HG03103 (cell line): ENCODE results near the gene KRT72.

Experiments
- ATAC-seq: cut with Tn5 transposase; IDR thresholded peaks from one replicate; pipeline ENCODE4 v1.9.1; 2021; ENCODE audit warnings: low read depth; ENCODE audit not compliant: unreplicated experiment

The KRT72 gene

GRCh38 chr12:52600941-52601481 lies at the start of gene KRT72:
TSS of gene KRT72 (minus strand) at chr12:52601463. CDS start at chr12:52601452, 11 bp downstream.
- ATAC-seq = no peak

GRCh38 chr12:52650520-52651081 lies 49.3 kb upstream of the KRT72 start:
- ATAC-seq = no peak

GRCh38 chr12:52649066-52649465 lies 47.8 kb upstream of the KRT72 start:
- no peak for ATAC-seq

GRCh38 chr12:52648012-52648550 lies 46.8 kb upstream of the KRT72 start:
- no peak for ATAC-seq

- ATAC-seq = no peak
Observed at GRCh38 chr12:52647601-52648000, 46.3 kb upstream of the KRT72 start.

GRCh38 chr12:52646613-52647012 lies 45.4 kb upstream of the KRT72 start:
- ATAC-seq = no peak

- ATAC-seq = no peak
Observed at GRCh38 chr12:52645982-52646381, 44.7 kb upstream of the KRT72 start.

- ATAC-seq = no peak
Observed at GRCh38 chr12:52645120-52645761, 44.0 kb upstream of the KRT72 start.

- ATAC-seq = no peak
Observed at GRCh38 chr12:52644078-52644415, 42.8 kb upstream of the KRT72 start.

GRCh38 chr12:52643233-52644077 lies 42.2 kb upstream of the KRT72 start:
- ATAC-seq = no peak

GRCh38 chr12:52641468-52641867 lies 40.2 kb upstream of the KRT72 start:
- ATAC-seq = no peak

GRCh38 chr12:52637299-52637698 lies 36.0 kb upstream of the KRT72 start:
- ATAC-seq = no peak

- ATAC-seq = no peak
Observed at GRCh38 chr12:52636592-52637258, 35.5 kb upstream of the KRT72 start.

GRCh38 chr12:52636189-52636588 lies 34.9 kb upstream of the KRT72 start:
- ATAC-seq = no peak

GRCh38 chr12:52634266-52635056 lies 33.2 kb upstream of the KRT72 start:
- ATAC-seq = no peak

GRCh38 chr12:52633383-52633782 lies 32.1 kb upstream of the KRT72 start:
- no peak for ATAC-seq

GRCh38 chr12:52632656-52633055 lies 31.4 kb upstream of the KRT72 start:
- ATAC-seq = no peak

GRCh38 chr12:52631676-52632459 lies 30.6 kb upstream of the KRT72 start:
- no peak for ATAC-seq

GRCh38 chr12:52631264-52631663 lies 30.0 kb upstream of the KRT72 start:
- no peak for ATAC-seq
